SK-N-SH (cell line): ENCODE measurements around the gene GAGE10. TPM values are rescaled to one million over a fixed set of nuclear protein-coding genes. Genes with fewer than 3 reads are reported as not detected.

ENCODE experiments used
- CTCF ChIA-PET: fragments of 300-600, 350-600 bp; formaldehyde crosslinking; extraction: SDS; loops from one replicate; lab custom pipeline; 2021; lab: Yijun Ruan, JAX
- POLR2A ChIA-PET: fragments of 350-600 bp; sonication (Branson Sonifier 250); formaldehyde crosslinking; extraction: SDS; loops from one replicate; lab custom pipeline; 2020; ENCODE audit warnings: antibody characterized with exemption, inconsistent platforms; lab: Yijun Ruan, JAX
- DNase-seq: peaks from one replicate; pipeline ENCODE4 v3.0.0; 2012
- H2AFZ ChIP-seq: fragments of 200-600 bp; sonication (generic); 2 replicates; pipeline ENCODE4 v1.8.1; 2016; ENCODE audit warnings: antibody characterized with exemption, mild to moderate bottlenecking, low read depth
- H3F3A ChIP-seq: fragments of 200-600 bp; sonication (generic); replicated peaks from 2 replicates; pipeline ENCODE3; 2016; ENCODE audit warnings: antibody characterized with exemption, mild to moderate bottlenecking; ENCODE audit not compliant: insufficient read depth
- H3K27ac ChIP-seq, 2 experiments: fragments of 200-500 bp in 1 of 2; fragments of 200-600 bp in 1 of 2; sonication (Bioruptor generic) in 1 of 2; sonication (generic), shearing (Covaris generic) in 1 of 2; 2 replicates each; pipeline versions ENCODE4 v1.5.1 to v1.6.1; 2014 to 2016; ENCODE audit warnings: low read depth in 2 of 2, inconsistent platforms in 1 of 2, low read length in 1 of 2, mild to moderate bottlenecking in 1 of 2, mixed read lengths in 1 of 2
- H3K27me3 ChIP-seq: fragments of 200-600 bp; sonication (generic), shearing (Covaris generic); 2 replicates; pipeline ENCODE4 v1.6.1; 2016; ENCODE audit warnings: mixed run types; ENCODE audit not compliant: insufficient read depth
- H3K36me3 ChIP-seq, 2 experiments: fragments of 200-500 bp in 1 of 2; fragments of 200-600 bp in 1 of 2; sonication (Bioruptor generic) in 1 of 2; sonication (generic) in 1 of 2; replicated peaks in 1 of 2; 2 replicates each; pipeline versions ENCODE3 to v1.5.1; 2014 to 2016; ENCODE audit warnings: low read length in 1 of 2, mild to moderate bottlenecking in 1 of 2; ENCODE audit not compliant: insufficient read depth in 2 of 2, control insufficient read depth in 1 of 2
- H3K4me1 ChIP-seq, 2 experiments: fragments of 200-500 bp in 1 of 2; fragments of 200-600 bp in 1 of 2; sonication (Bioruptor generic) in 1 of 2; sonication (generic), shearing (Covaris generic) in 1 of 2; 2 replicates each; pipeline versions ENCODE4 v1.5.1 to v1.6.1; 2014 to 2016; ENCODE audit warnings: low read depth in 1 of 2, low read length in 1 of 2, mixed run types in 1 of 2; ENCODE audit not compliant: insufficient read depth in 2 of 2, control insufficient read depth in 1 of 2
- H3K4me2 ChIP-seq: fragments of 200-600 bp; sonication (generic), shearing (Covaris generic); 2 replicates; pipeline ENCODE4 v1.6.1; 2017; ENCODE audit warnings: mixed run types
- H3K4me3 ChIP-seq, 2 experiments: fragments of 200-500 bp in 1 of 2; fragments of 200-600 bp in 1 of 2; sonication (Bioruptor generic) in 1 of 2; sonication (generic), shearing (Covaris generic) in 1 of 2; 2 replicates each; pipeline versions ENCODE4 v1.5.1 to v1.8.1; 2014 to 2016; ENCODE audit warnings: low read depth in 2 of 2, inconsistent platforms in 1 of 2, low read length in 1 of 2, mild to moderate bottlenecking in 1 of 2, mixed read lengths in 1 of 2, moderate library complexity in 1 of 2
- H3K79me2 ChIP-seq: fragments of 200-600 bp; sonication (generic); 2 replicates; pipeline ENCODE4 v1.8.1; 2017; ENCODE audit warnings: mild to moderate bottlenecking; ENCODE audit not compliant: insufficient read depth
- H3K9ac ChIP-seq: fragments of 200-600 bp; sonication (generic); 2 replicates; pipeline ENCODE4 v1.6.1; 2017; ENCODE audit warnings: mixed run types
- H3K9me2 ChIP-seq: fragments of 200-600 bp; sonication (generic); 2 replicates; pipeline ENCODE4 v1.6.1; 2017; ENCODE audit warnings: mixed run types
- H3K9me3 ChIP-seq: fragments of 200-600 bp; sonication (generic); 2 replicates; pipeline ENCODE4 v1.6.1; 2017; ENCODE audit warnings: mixed run types, mild to moderate bottlenecking, moderate library complexity
- H4K20me1 ChIP-seq: fragments of 200-600 bp; sonication (generic); 2 replicates; pipeline ENCODE4 v1.6.1; 2017; ENCODE audit warnings: mild to moderate bottlenecking, mixed run types; ENCODE audit not compliant: insufficient read depth
- ELF1 ChIP-seq: IDR thresholded peaks from 2 replicates; pipeline ENCODE4 v1.4.0; 2012
- FOSL2 ChIP-seq: IDR thresholded peaks from 2 replicates; pipeline ENCODE4 v1.4.0; 2012; ENCODE audit warnings: low read depth, mild to moderate bottlenecking, moderate library complexity, borderline replicate concordance
- GABPA ChIP-seq: IDR thresholded peaks from 2 replicates; pipeline ENCODE4 v1.4.0; 2012; ENCODE audit warnings: low read depth, mild to moderate bottlenecking
- GATA2 ChIP-seq: sonication (generic); formaldehyde crosslinking; IDR thresholded peaks from 2 replicates; pipeline ENCODE4 v1.5.0; 2020; ENCODE audit warnings: mild to moderate bottlenecking, missing genetic modification reagents
- JUND ChIP-seq: IDR thresholded peaks from 2 replicates; pipeline ENCODE4 v1.4.0; 2012
- MXI1 ChIP-seq: IDR thresholded peaks from 2 replicates; pipeline ENCODE4 v1.6.1; 2012; ENCODE audit warnings: mild to moderate bottlenecking, low read depth, low read length, improper control_type of control experiment
- RAD21 ChIP-seq: IDR thresholded peaks from 2 replicates; pipeline ENCODE4 v1.6.1; 2012; ENCODE audit warnings: mild to moderate bottlenecking, low read length
- RFX5 ChIP-seq: IDR thresholded peaks from 2 replicates; pipeline ENCODE4 v1.6.1; 2012; ENCODE audit warnings: mild to moderate bottlenecking, improper control_type of control experiment, low read length
- RXRA ChIP-seq: IDR thresholded peaks from 2 replicates; pipeline ENCODE4 v1.4.0; 2012; ENCODE audit warnings: low read depth, mild to moderate bottlenecking, borderline replicate concordance
- TCF12 ChIP-seq: IDR thresholded peaks from 2 replicates; pipeline ENCODE4 v1.4.0; 2012
- TEAD4 ChIP-seq: IDR thresholded peaks from 2 replicates; pipeline ENCODE4 v1.4.0; 2012; ENCODE audit warnings: mild to moderate bottlenecking, borderline replicate concordance; ENCODE audit not compliant: insufficient read depth
- YY1 ChIP-seq: IDR thresholded peaks from 2 replicates; pipeline ENCODE4 v1.4.0; 2012; ENCODE audit warnings: low read depth, mild to moderate bottlenecking
- whole genome bisulfite sequencing: methylation state at CpG from one replicate; pipeline ENCODE4 v1.1.6; 2017; ENCODE audit warnings: low lambda C conversion rate; 5-methylcytosine and 5-hydroxymethylcytosine counted together
- polyA plus RNA-seq, 3 experiments: library from polyadenylated mRNA; depleted of rRNA; stranded (reverse); fragments of >200 nt; gene quantifications; 2 replicates each; pipeline ENCODE4 v1.2.3, GENCODE V29; 2012
- TF ChIP-seq, protein P1 (sequence below): fragments of 200-600 bp; sonication (generic); IDR thresholded peaks from 2 replicates; pipeline ENCODE4 v1.6.1; 2017; ENCODE audit warnings: antibody characterized with exemption, mild to moderate bottlenecking, moderate library complexity
- TF ChIP-seq, protein P2 (sequence below): fragments of 150-350 bp; IDR thresholded peaks from 2 replicates; pipeline ENCODE4 v1.6.1; 2017; ENCODE audit warnings: antibody characterized with exemption, low read length, low read depth, borderline replicate concordance
- TF ChIP-seq, protein P3 (sequence below): IDR thresholded peaks from 2 replicates; pipeline ENCODE4; 2012
- TF ChIP-seq, protein P4 (sequence below): IDR thresholded peaks from 2 replicates; pipeline ENCODE4 v1.4.0; 2012; ENCODE audit warnings: low read depth

The GAGE10 gene
- polyA plus RNA-seq, 1 of the 3 experiments (the other 2 are of a cell fraction), result not detected

DNA sequence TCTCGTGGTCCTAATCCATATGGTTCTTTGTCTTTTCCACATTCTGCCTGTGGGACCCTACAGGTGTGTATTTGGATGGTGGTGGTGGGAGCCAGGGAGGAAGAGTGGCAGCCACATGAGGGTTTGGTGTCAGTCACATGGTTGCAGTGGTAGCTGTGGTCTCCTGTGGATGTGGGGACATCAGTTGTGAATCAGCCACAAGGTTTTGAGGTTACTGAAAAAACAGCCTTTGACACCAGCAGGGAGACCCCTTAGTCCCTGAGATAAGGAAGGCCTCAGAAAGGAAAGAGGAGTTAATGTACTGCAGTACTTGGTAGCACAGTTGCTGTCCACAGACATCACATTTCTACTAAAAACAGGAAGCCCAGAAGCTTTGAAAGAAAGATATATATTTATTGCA lies 15.8 kb upstream of the GAGE10 start (continued):
- TF ChIP-seq, protein P1, sequence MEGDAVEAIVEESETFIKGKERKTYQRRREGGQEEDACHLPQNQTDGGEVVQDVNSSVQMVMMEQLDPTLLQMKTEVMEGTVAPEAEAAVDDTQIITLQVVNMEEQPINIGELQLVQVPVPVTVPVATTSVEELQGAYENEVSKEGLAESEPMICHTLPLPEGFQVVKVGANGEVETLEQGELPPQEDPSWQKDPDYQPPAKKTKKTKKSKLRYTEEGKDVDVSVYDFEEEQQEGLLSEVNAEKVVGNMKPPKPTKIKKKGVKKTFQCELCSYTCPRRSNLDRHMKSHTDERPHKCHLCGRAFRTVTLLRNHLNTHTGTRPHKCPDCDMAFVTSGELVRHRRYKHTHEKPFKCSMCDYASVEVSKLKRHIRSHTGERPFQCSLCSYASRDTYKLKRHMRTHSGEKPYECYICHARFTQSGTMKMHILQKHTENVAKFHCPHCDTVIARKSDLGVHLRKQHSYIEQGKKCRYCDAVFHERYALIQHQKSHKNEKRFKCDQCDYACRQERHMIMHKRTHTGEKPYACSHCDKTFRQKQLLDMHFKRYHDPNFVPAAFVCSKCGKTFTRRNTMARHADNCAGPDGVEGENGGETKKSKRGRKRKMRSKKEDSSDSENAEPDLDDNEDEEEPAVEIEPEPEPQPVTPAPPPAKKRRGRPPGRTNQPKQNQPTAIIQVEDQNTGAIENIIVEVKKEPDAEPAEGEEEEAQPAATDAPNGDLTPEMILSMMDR, result no peak
- TF ChIP-seq JUND, result no peak
- no peak for TF ChIP-seq RXRA
- no peak for TF ChIP-seq TEAD4
- no peak for TF ChIP-seq GABPA

DNA sequence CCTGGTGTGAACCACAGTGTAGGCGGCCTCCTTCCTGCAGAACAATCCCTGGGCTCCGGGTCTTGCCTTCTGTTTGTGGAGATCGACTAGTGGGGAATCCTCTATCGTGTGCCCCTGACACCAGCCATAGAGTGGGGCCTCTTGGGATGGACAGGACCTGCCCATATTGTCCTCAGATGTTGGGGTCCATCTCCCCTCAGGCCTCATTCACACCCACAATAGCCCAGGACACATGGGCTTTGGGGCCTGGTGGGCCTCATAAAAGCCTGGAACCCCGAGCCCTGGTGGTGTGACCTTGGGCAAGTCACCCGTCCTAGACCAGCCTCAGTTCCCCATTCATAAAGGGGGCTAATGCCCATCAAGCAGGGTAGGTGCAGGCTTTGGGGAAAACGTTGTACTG lies 13.2 kb upstream of the GAGE10 start:
- Histone ChIP-seq H3K27ac (no peak overlapping the region), H3K9me3 (no peaks in the 10 kb centered on the region), H3K9me2 (no peaks in the 10 kb centered on the region), H3F3A (no peaks in the 10 kb centered on the region), H3K36me3 (no peaks in the 10 kb centered on the region), H3K27me3 (peaks cover 18% of the 10 kb centered on the region; the same call in 1 of the 2 replicates)
- no peak for DNase-seq
- no peak for TF ChIP-seq TCF12
- no peak for TF ChIP-seq RFX5
- TF ChIP-seq, protein P2, sequence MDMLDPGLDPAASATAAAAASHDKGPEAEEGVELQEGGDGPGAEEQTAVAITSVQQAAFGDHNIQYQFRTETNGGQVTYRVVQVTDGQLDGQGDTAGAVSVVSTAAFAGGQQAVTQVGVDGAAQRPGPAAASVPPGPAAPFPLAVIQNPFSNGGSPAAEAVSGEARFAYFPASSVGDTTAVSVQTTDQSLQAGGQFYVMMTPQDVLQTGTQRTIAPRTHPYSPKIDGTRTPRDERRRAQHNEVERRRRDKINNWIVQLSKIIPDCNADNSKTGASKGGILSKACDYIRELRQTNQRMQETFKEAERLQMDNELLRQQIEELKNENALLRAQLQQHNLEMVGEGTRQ, result no peak
- TF ChIP-seq, protein P3, sequence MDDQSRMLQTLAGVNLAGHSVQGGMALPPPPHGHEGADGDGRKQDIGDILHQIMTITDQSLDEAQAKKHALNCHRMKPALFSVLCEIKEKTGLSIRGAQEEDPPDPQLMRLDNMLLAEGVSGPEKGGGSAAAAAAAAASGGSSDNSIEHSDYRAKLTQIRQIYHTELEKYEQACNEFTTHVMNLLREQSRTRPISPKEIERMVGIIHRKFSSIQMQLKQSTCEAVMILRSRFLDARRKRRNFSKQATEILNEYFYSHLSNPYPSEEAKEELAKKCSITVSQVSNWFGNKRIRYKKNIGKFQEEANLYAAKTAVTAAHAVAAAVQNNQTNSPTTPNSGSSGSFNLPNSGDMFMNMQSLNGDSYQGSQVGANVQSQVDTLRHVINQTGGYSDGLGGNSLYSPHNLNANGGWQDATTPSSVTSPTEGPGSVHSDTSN, result no peak
- no peak for TF ChIP-seq RAD21
- no peak for TF ChIP-seq MXI1
- no peak for TF ChIP-seq YY1
- TF ChIP-seq GATA2, result no peak
- TF ChIP-seq ELF1, result no peak
- TF ChIP-seq FOSL2, result no peak
- TF ChIP-seq RXRA, result no peak
- TF ChIP-seq, protein P1, result no peak
- no peak for TF ChIP-seq JUND
- TF ChIP-seq, protein P4, sequence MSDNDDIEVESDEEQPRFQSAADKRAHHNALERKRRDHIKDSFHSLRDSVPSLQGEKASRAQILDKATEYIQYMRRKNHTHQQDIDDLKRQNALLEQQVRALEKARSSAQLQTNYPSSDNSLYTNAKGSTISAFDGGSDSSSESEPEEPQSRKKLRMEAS, result no peak
- TF ChIP-seq, all 33 proteins: peak for 0
- no peaks in the 10 kb centered on the region for H3K4me1 ChIP-seq
- no peak overlapping the region for H3K4me3 ChIP-seq
- no peaks in the 10 kb centered on the region for H4K20me1 ChIP-seq
- no peak overlapping the region for H2AFZ ChIP-seq
- POLR2A ChIA-PET, result no interaction called here
- no peak overlapping the region for H3K9ac ChIP-seq
- 13% methylated on average over 3 of the region's 7 CpGs for WGBS
- H3K79me2 ChIP-seq, result no peaks in the 10 kb centered on the region
- no peak overlapping the region for H3K4me2 ChIP-seq
- CTCF ChIA-PET, result no interaction called here
